H9 (cell line): ENCODE data around the gene PDLIM7. TPM values are rescaled to one million over a fixed set of nuclear protein-coding genes. Genes with fewer than 3 reads are reported as not detected.
A peak's percentile ranks its signal among the peaks of the same experiment; 100 is the strongest.

ENCODE experiments used
- DNase-seq: peaks from one replicate; pipeline ENCODE4 v3.0.0-alpha.2; 2017
- H2AFZ ChIP-seq: one replicate; pipeline ENCODE4 v1.6.1; 2013; ENCODE audit warnings: mild to moderate bottlenecking, low read length, control low read depth, moderate library complexity
- H2AK5ac ChIP-seq: 2 replicates; pipeline ENCODE4 v1.6.1; 2013; ENCODE audit warnings: low read length, control low read depth, mixed read lengths; ENCODE audit not compliant: insufficient read length
- H2BK120ac ChIP-seq: one replicate; pipeline ENCODE4 v1.6.1; 2013; ENCODE audit warnings: low read depth, mild to moderate bottlenecking, low read length, control low read depth, inconsistent platforms; ENCODE audit not compliant: poor library complexity, severe bottlenecking
- H2BK12ac ChIP-seq: 2 replicates; pipeline ENCODE4 v1.6.1; 2013; ENCODE audit warnings: low read length, control low read depth, mixed read lengths, low read depth; ENCODE audit not compliant: insufficient read length
- H2BK15ac ChIP-seq: 2 replicates; pipeline ENCODE4 v1.6.1; 2013; ENCODE audit warnings: low read depth, low read length, control low read depth
- H2BK20ac ChIP-seq: one replicate; pipeline ENCODE4 v1.6.1; 2013; ENCODE audit warnings: low read depth, mild to moderate bottlenecking, low read length, control low read depth, inconsistent platforms; ENCODE audit not compliant: poor library complexity, severe bottlenecking
- H2BK5ac ChIP-seq: 2 replicates; pipeline ENCODE4 v1.6.1; 2013; ENCODE audit warnings: low read length, control low read depth, mixed read lengths; ENCODE audit not compliant: insufficient read length
- H3K14ac ChIP-seq: 2 replicates; pipeline ENCODE4 v1.6.1; 2013; ENCODE audit warnings: low read length, control low read depth; ENCODE audit not compliant: insufficient read depth
- H3K18ac ChIP-seq: 2 replicates; pipeline ENCODE4 v1.6.1; 2013; ENCODE audit warnings: low read depth, mild to moderate bottlenecking, mixed read lengths, low read length, control low read depth; ENCODE audit not compliant: insufficient read length
- H3K23ac ChIP-seq: 2 replicates; pipeline ENCODE4 v1.6.1; 2013; ENCODE audit warnings: low read length, control low read depth, mixed read lengths, low read depth; ENCODE audit not compliant: insufficient read length
- H3K23me2 ChIP-seq: 2 replicates; pipeline ENCODE4 v1.6.1; 2013; ENCODE audit warnings: low read depth, mild to moderate bottlenecking, mixed read lengths, low read length, control low read depth; ENCODE audit not compliant: insufficient read length, poor library complexity, severe bottlenecking
- H3K27ac ChIP-seq: 2 replicates; pipeline ENCODE4 v1.5.1; 2013; ENCODE audit warnings: low read length, control low read depth, mixed read lengths, low read depth; ENCODE audit not compliant: insufficient read length
- H3K27me3 ChIP-seq: 2 replicates; pipeline ENCODE4 v1.6.1; 2013; ENCODE audit warnings: low read length, control low read depth, inconsistent platforms; ENCODE audit not compliant: insufficient read depth
- H3K4ac ChIP-seq: 2 replicates; pipeline ENCODE4 v1.6.1; 2013; ENCODE audit warnings: low read depth, mild to moderate bottlenecking, control low read depth, inconsistent platforms, low read length, moderate library complexity
- H3K4me1 ChIP-seq: 2 replicates; pipeline ENCODE4 v1.6.1; 2013; ENCODE audit warnings: low read length, control low read depth, inconsistent platforms; ENCODE audit not compliant: insufficient read depth
- H3K4me2 ChIP-seq: 2 replicates; pipeline ENCODE4 v1.6.1; 2013; ENCODE audit warnings: low read length, control low read depth, mixed read lengths; ENCODE audit not compliant: insufficient read length, insufficient read depth
- H3K56ac ChIP-seq: 2 replicates; pipeline ENCODE4 v1.6.1; 2013; ENCODE audit warnings: low read depth, mild to moderate bottlenecking, mixed read lengths, low read length, control low read depth; ENCODE audit not compliant: insufficient read length
- H3K79me1 ChIP-seq: 2 replicates; pipeline ENCODE4 v1.6.1; 2013; ENCODE audit warnings: low read depth, mild to moderate bottlenecking, moderate library complexity, low read length, control low read depth, inconsistent platforms; ENCODE audit not compliant: insufficient read depth, poor library complexity, severe bottlenecking
- H3K79me2 ChIP-seq: 2 replicates; pipeline ENCODE4 v1.6.1; 2013; ENCODE audit warnings: low read length, control low read depth, inconsistent platforms; ENCODE audit not compliant: insufficient read depth
- H3K9ac ChIP-seq: 2 replicates; pipeline ENCODE4 v1.6.1; 2013; ENCODE audit warnings: low read length, control low read depth, mixed read lengths; ENCODE audit not compliant: insufficient read length; ENCODE audit errors: extremely low read depth
- H3K9me3 ChIP-seq: one replicate; pipeline ENCODE4 v1.6.1; 2013; ENCODE audit warnings: low read depth, low read length, inconsistent platforms; ENCODE audit not compliant: control insufficient read depth
- H3T11ph ChIP-seq: one replicate; pipeline ENCODE4 v1.6.1; 2013; ENCODE audit warnings: mild to moderate bottlenecking, low read length, control low read depth, inconsistent platforms
- H4K20me1 ChIP-seq: one replicate; pipeline ENCODE4 v1.6.1; 2013; ENCODE audit not compliant: control insufficient read depth, insufficient read length, insufficient read depth
- H4K5ac ChIP-seq: 2 replicates; pipeline ENCODE4 v1.6.1; 2013; ENCODE audit warnings: low read depth, mild to moderate bottlenecking, mixed read lengths, low read length, control low read depth; ENCODE audit not compliant: insufficient read length
- H4K8ac ChIP-seq: replicated peaks from 2 replicates; pipeline ENCODE4 v1.6.1; 2013; ENCODE audit warnings: low read length, control low read depth, mixed read lengths, low read depth; ENCODE audit not compliant: insufficient read length
- H4K91ac ChIP-seq: 2 replicates; pipeline ENCODE4 v1.6.1; 2013; ENCODE audit warnings: low read depth, mild to moderate bottlenecking, moderate library complexity, mixed read lengths, low read length, control low read depth; ENCODE audit not compliant: insufficient read length
- H3K27ac Mint-ChIP-seq, 3 experiments: 2 replicates in 2 of 3; 3 replicates in 1 of 3; pipeline ENCODE4 v1.8.0; 2020 to 2021; ENCODE audit warnings: mixed read lengths in 3 of 3, mild to moderate bottlenecking in 1 of 3, moderate library complexity in 1 of 3
- H3K27me3 Mint-ChIP-seq: 2 replicates; pipeline ENCODE4 v1.8.0; 2021; ENCODE audit warnings: low read depth, mild to moderate bottlenecking, moderate library complexity, mixed read lengths
- H3K36me3 Mint-ChIP-seq, 3 experiments: 2 replicates in 2 of 3; 3 replicates in 1 of 3; pipeline ENCODE4 v1.8.0; 2020 to 2021; ENCODE audit warnings: low read depth in 3 of 3, mixed read lengths in 3 of 3; ENCODE audit not compliant: insufficient read depth in 1 of 3
- H3K4me1 Mint-ChIP-seq, 2 experiments: 2 replicates each; pipeline ENCODE4 v1.8.0; 2020; ENCODE audit warnings: mixed read lengths in 2 of 2
- H3K4me3 Mint-ChIP-seq, 2 experiments: 2 replicates in 1 of 2; 3 replicates in 1 of 2; pipeline ENCODE4 v1.8.0; 2020 to 2021; ENCODE audit warnings: mild to moderate bottlenecking in 2 of 2, mixed read lengths in 2 of 2, moderate library complexity in 1 of 2
- H3K9me3 Mint-ChIP-seq, 2 experiments: 2 replicates in 1 of 2; 3 replicates in 1 of 2; pipeline ENCODE4 v1.8.0; 2020; ENCODE audit warnings: mild to moderate bottlenecking in 2 of 2, mixed read lengths in 2 of 2, moderate library complexity in 1 of 2
- CTCF ChIP-seq: fragments of 200-600 bp; sonication (generic); conservative IDR thresholded peaks from 3 replicates; pipeline ENCODE4 v1.8.0; 2021; ENCODE audit warnings: antibody characterized with exemption, mild to moderate bottlenecking
- WGBS: extraction: QIAGEN DNeasy Blood & Tissue Kit; methylation state at CpG from one replicate; pipeline ENCODE4 v1.1.7; 2013; ENCODE audit warnings: missing lambda C conversion rate, low lambda C conversion rate, mixed read lengths; ENCODE audit not compliant: insufficient read length; ENCODE audit errors: extremely low coverage; 5-methylcytosine and 5-hydroxymethylcytosine counted together
- total RNA-seq: library from RNA; stranded (reverse); gene quantifications from 2 replicates; pipeline ENCODE4 v1.2.1, GENCODE V29; 2021

Gene PDLIM7
- total RNA-seq, 1 experiment from 2014 or later: 137 TPM

GRCh38 chr5:177447066-177447610, 50.3 kb downstream of the PDLIM7 start:
- Histone ChIP-seq H2BK20ac (no peak overlapping the region), H3K79me2 (no peaks in the 10 kb centered on the region), H2BK15ac (no peak overlapping the region), H3K9me3 (no peaks in the 10 kb centered on the region), H3K27me3 (no peaks in the 10 kb centered on the region; the same call in 1 of the 2 replicates), H3K23me2 (peaks cover 7% of the 10 kb centered on the region), H3K23ac (no peak overlapping the region), H4K91ac (no peak overlapping the region), H3K27ac (no peak overlapping the region), H3T11ph (no peak overlapping the region), H4K8ac (no peak overlapping the region), H2AFZ (no peak overlapping the region), H3K79me1 (no peaks in the 10 kb centered on the region), H3K4ac (no peak overlapping the region; the same call in 1 of the 2 replicates), H2BK5ac (no peak overlapping the region), H3K4me1 (no peaks in the 10 kb centered on the region; the same call in 1 of the 2 replicates), H3K9ac (no peak overlapping the region), H3K18ac (peak overlapping the region; percentile 80), H2BK12ac (no peak overlapping the region), H4K5ac (no peak overlapping the region), H3K56ac (no peak overlapping the region), H2AK5ac (no peak overlapping the region), H4K20me1 (no peaks in the 10 kb centered on the region), H2BK120ac (no peak overlapping the region), H3K4me2 (peak overlapping the region; percentile 66), H3K14ac (peak overlapping the region; percentile 81; the same call in 1 of the 2 replicates)
- WGBS: no CpG with 5 or more reads among the region's 52 CpGs
- DNase-seq: peak; percentile 76
- TF ChIP-seq CTCF: no peak
- peak overlapping the region; percentile 65 to 68; a peak in 4 of 5 replicates for H3K4me3 Mint-ChIP-seq
- H3K9me3 Mint-ChIP-seq: no peaks in the 10 kb centered on the region
- peaks cover 43 to 47% of the 10 kb centered on the region in 2 experiments for H3K4me1 Mint-ChIP-seq
- peaks cover 0 to 13% (median 4%) of the 10 kb centered on the region in 3 experiments; a peak in 5 of 7 replicates for H3K36me3 Mint-ChIP-seq
- H3K27ac Mint-ChIP-seq: no peak overlapping the region
- peaks cover 35% of the 10 kb centered on the region for H3K27me3 Mint-ChIP-seq
